ENCODE results near the gene RFPL4AL1.

GRCh38 chr19:55778331-55778730 is 9.4 kb downstream of the RFPL4AL1 start:
- TF ChIP-seq, protein P1, sequence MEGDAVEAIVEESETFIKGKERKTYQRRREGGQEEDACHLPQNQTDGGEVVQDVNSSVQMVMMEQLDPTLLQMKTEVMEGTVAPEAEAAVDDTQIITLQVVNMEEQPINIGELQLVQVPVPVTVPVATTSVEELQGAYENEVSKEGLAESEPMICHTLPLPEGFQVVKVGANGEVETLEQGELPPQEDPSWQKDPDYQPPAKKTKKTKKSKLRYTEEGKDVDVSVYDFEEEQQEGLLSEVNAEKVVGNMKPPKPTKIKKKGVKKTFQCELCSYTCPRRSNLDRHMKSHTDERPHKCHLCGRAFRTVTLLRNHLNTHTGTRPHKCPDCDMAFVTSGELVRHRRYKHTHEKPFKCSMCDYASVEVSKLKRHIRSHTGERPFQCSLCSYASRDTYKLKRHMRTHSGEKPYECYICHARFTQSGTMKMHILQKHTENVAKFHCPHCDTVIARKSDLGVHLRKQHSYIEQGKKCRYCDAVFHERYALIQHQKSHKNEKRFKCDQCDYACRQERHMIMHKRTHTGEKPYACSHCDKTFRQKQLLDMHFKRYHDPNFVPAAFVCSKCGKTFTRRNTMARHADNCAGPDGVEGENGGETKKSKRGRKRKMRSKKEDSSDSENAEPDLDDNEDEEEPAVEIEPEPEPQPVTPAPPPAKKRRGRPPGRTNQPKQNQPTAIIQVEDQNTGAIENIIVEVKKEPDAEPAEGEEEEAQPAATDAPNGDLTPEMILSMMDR (IDR thresholded peaks at IDR 0.05 in 2 of 3, conservative IDR thresholded peaks at IDR 0.05 in 1 of 3; ENCODE audit: borderline replicate concordance in 1 of 3, insufficient read depth in 1 of 3, low read depth in 2 of 3, low read length in 2 of 3) = no peak
- TF ChIP-seq RAD21 (IDR thresholded peaks at IDR 0.05; ENCODE audit: low read depth) (no peak), MAX (IDR thresholded peaks at IDR 0.05) (no peak), POLR2A (IDR thresholded peaks at IDR 0.05; ENCODE audit: borderline replicate concordance, extremely low read depth, insufficient read depth, insufficient read length) (no peak)
